Osteocyte (in vitro differentiated cells): Measurements from ENCODE around the gene CNGB1. TPM values are rescaled to one million over a fixed set of nuclear protein-coding genes. Genes with fewer than 3 reads are reported as not detected.

Source experiments
- DNase-seq: peaks from one replicate; pipeline ENCODE4 v3.0.0; 2021; ENCODE audit warnings: mixed read lengths; ENCODE audit not compliant: unreplicated experiment; ENCODE audit errors: extremely low spot score
- H3K27ac Mint-ChIP-seq: one replicate; pipeline ENCODE4 v1.8.0; 2021; ENCODE audit warnings: mild to moderate bottlenecking, mixed read lengths; ENCODE audit not compliant: unreplicated experiment
- H3K27me3 Mint-ChIP-seq: one replicate; pipeline ENCODE4 v1.8.0; 2021; ENCODE audit warnings: mixed read lengths; ENCODE audit not compliant: unreplicated experiment
- H3K36me3 Mint-ChIP-seq: one replicate; pipeline ENCODE4 v1.8.0; 2021; ENCODE audit warnings: mixed read lengths; ENCODE audit not compliant: unreplicated experiment
- H3K4me1 Mint-ChIP-seq: one replicate; pipeline ENCODE4 v1.8.0; 2021; ENCODE audit warnings: mixed read lengths; ENCODE audit not compliant: unreplicated experiment
- H3K4me3 Mint-ChIP-seq: one replicate; pipeline ENCODE4 v1.8.0; 2021; ENCODE audit warnings: mild to moderate bottlenecking, moderate library complexity, mixed read lengths; ENCODE audit not compliant: unreplicated experiment
- H3K9me3 Mint-ChIP-seq: one replicate; pipeline ENCODE4 v1.8.0; 2021; ENCODE audit warnings: mixed read lengths; ENCODE audit not compliant: unreplicated experiment
- CTCF ChIP-seq: fragments of 200-600 bp; sonication (generic); IDR thresholded peaks from 2 replicates; pipeline ENCODE4 v1.5.0; 2021; ENCODE audit warnings: antibody characterized with exemption, mild to moderate bottlenecking, moderate library complexity
- total RNA-seq: library from RNA; stranded (reverse); gene quantifications from 2 replicates; pipeline ENCODE4 v1.2.1, GENCODE V29; 2021

The CNGB1 gene
- total RNA-seq, 1 donor from 2014 or later, result not detected

- Mint-ChIP-seq H3K4me1 (peaks cover 21% of the 10 kb centered on the region), H3K9me3 (no peaks in the 10 kb centered on the region), H3K27me3 (no peaks in the 10 kb centered on the region)
These were observed 28.5 kb upstream of the CNGB1 start for GRCh38 chr16:57999366-57999970.

GRCh38 chr16:57998992-57999365, 28.1 kb upstream of the CNGB1 start:
- Mint-ChIP-seq H3K4me1 (peaks cover 21% of the 10 kb centered on the region), H3K4me3 (peak overlapping the region; percentile 77), H3K9me3 (no peaks in the 10 kb centered on the region), H3K27ac (peak overlapping the region; percentile 47), H3K36me3 (peaks cover 7% of the 10 kb centered on the region), H3K27me3 (no peaks in the 10 kb centered on the region)
- no peak for DNase-seq
- TF ChIP-seq CTCF, result no peak

More at GRCh38 chr16:57999366-57999970, 28.5 kb upstream of the CNGB1 start:
- peak overlapping the region; percentile 77 for H3K4me3 Mint-ChIP-seq
- no peak for DNase-seq
- TF ChIP-seq CTCF, result no peak
- H3K36me3 Mint-ChIP-seq, result peaks cover 7% of the 10 kb centered on the region
- H3K27ac Mint-ChIP-seq, result peak overlapping the region; percentile 47

- no peaks in the 10 kb centered on the region for H3K27me3 Mint-ChIP-seq
- H3K36me3 Mint-ChIP-seq, result peaks cover 7% of the 10 kb centered on the region
- no peak for DNase-seq
- H3K9me3 Mint-ChIP-seq, result no peaks in the 10 kb centered on the region
- H3K27ac Mint-ChIP-seq, result no peak overlapping the region
- peaks cover 21% of the 10 kb centered on the region for H3K4me1 Mint-ChIP-seq
- H3K4me3 Mint-ChIP-seq, result no peak overlapping the region
- no peak for TF ChIP-seq CTCF
These were observed 27.6 kb upstream of the CNGB1 start for GRCh38 chr16:57998486-57998885.

- no peaks in the 10 kb centered on the region for H3K9me3 Mint-ChIP-seq
- peaks cover 21% of the 10 kb centered on the region for H3K4me1 Mint-ChIP-seq
- DNase-seq, result no peak
- TF ChIP-seq CTCF, result no peak
- H3K4me3 Mint-ChIP-seq, result no peak overlapping the region
- H3K27me3 Mint-ChIP-seq, result no peaks in the 10 kb centered on the region
- H3K36me3 Mint-ChIP-seq, result peaks cover 7% of the 10 kb centered on the region
- no peak overlapping the region for H3K27ac Mint-ChIP-seq
These were observed 26.8 kb upstream of the CNGB1 start for GRCh38 chr16:57997528-57998265.

- peaks cover 21% of the 10 kb centered on the region for H3K4me1 Mint-ChIP-seq
- no peak for TF ChIP-seq CTCF
- no peak overlapping the region for H3K27ac Mint-ChIP-seq
- no peaks in the 10 kb centered on the region for H3K9me3 Mint-ChIP-seq
- no peaks in the 10 kb centered on the region for H3K27me3 Mint-ChIP-seq
- peaks cover 7% of the 10 kb centered on the region for H3K36me3 Mint-ChIP-seq
- no peak for DNase-seq
- H3K4me3 Mint-ChIP-seq, result no peak overlapping the region
These were observed 26.2 kb upstream of the CNGB1 start for GRCh38 chr16:57997176-57997527.
